B cell (primary cell): ENCODE data around the gene PSRC1. TPM values are rescaled to one million over a fixed set of nuclear protein-coding genes. Genes with fewer than 3 reads are reported as not detected.

Experiments used
- ATAC-seq: fragments of 200-7000 bp; cut with Tn5 transposase; one replicate; pipeline ENCODE4 v1.10.0; 2021; ENCODE audit warnings: low read depth, mild to moderate bottlenecking, moderate number of reproducible peaks, moderate library complexity
- CTCF ChIA-PET: fragments of 350-600 bp; sonication (Branson Sonifier 250); formaldehyde crosslinking; loops from one replicate; lab custom pipeline; 2021; ENCODE audit warnings: antibody characterized with exemption, inconsistent platforms; lab: Charles Lee
- POLR2A ChIA-PET: fragments of 350-600 bp; sonication (Branson Sonifier 250); formaldehyde crosslinking; loops from one replicate; lab custom pipeline; 2021; ENCODE audit warnings: antibody characterized with exemption; lab: Charles Lee
- DNase-seq: peaks from one replicate; pipeline ENCODE4 v3.0.0; 2013
- H2AFZ ChIP-seq: 2 replicates; pipeline ENCODE4 v1.6.1; 2012; ENCODE audit warnings: mild to moderate bottlenecking, low read depth, low read length; ENCODE audit not compliant: insufficient read depth, poor library complexity, severe bottlenecking
- H3K27ac ChIP-seq, 2 donors: 1 replicate in 1 of 2; 2 replicates in 1 of 2; pipeline ENCODE4 v1.5.1; 2012 to 2013; ENCODE audit warnings: low read length in 2 of 2, mild to moderate bottlenecking in 2 of 2, moderate library complexity in 1 of 2
- H3K27me3 ChIP-seq, 4 experiments: fragments of 200-600 bp in 1 of 4; sonication (generic) in 1 of 4; replicated peaks in 1 of 4; 1 replicate in 2 of 4; 2 replicates in 2 of 4; pipeline versions ENCODE4 v1.6.1 to v1.7.0; 2013 to 2016; ENCODE audit warnings: low read length in 3 of 4, mild to moderate bottlenecking in 2 of 4, mixed read lengths in 1 of 4, moderate library complexity in 1 of 4; ENCODE audit not compliant: insufficient read depth in 4 of 4, control insufficient read depth in 3 of 4; ENCODE audit errors: control extremely low read depth in 1 of 4
- H3K36me3 ChIP-seq, 2 experiments: replicated peaks in 1 of 2; 1 replicate in 1 of 2; 2 replicates in 1 of 2; pipeline versions ENCODE4 v1.6.1 to v1.7.1; 2013; ENCODE audit warnings: low read length in 1 of 2; ENCODE audit not compliant: insufficient read depth in 2 of 2, control insufficient read depth in 1 of 2; ENCODE audit errors: control extremely low read depth in 1 of 2, extremely low read depth in 1 of 2
- H3K4me1 ChIP-seq, 2 donors: fragments of 200-600 bp in 1 of 2; sonication (generic) in 1 of 2; 1 replicate in 1 of 2; 2 replicates in 1 of 2; pipeline versions ENCODE4 v1.5.1 to v1.6.1; 2013 to 2017; ENCODE audit warnings: low read length in 2 of 2; ENCODE audit not compliant: control insufficient read depth in 2 of 2, insufficient read depth in 2 of 2
- H3K4me2 ChIP-seq: replicated peaks from 2 replicates; pipeline ENCODE3; 2012; ENCODE audit warnings: mild to moderate bottlenecking, low read depth, low read length; ENCODE audit not compliant: poor library complexity, severe bottlenecking
- H3K4me3 ChIP-seq, 5 experiments: fragments of 200-600 bp in 1 of 5; sonication (generic) in 1 of 5; 1 replicate in 3 of 5; 2 replicates in 2 of 5; pipeline versions ENCODE4 v1.5.1 to v1.7.0; 2011 to 2016; ENCODE audit warnings: low read length in 4 of 5, mild to moderate bottlenecking in 4 of 5, low read depth in 2 of 5, control low read depth in 1 of 5, moderate library complexity in 1 of 5; ENCODE audit not compliant: insufficient read depth in 1 of 5; ENCODE audit errors: control extremely low read depth in 1 of 5, extremely low read depth in 1 of 5
- H3K79me2 ChIP-seq: fragments of 200-600 bp; sonication (generic); one replicate; pipeline ENCODE4 v1.6.0; 2016; ENCODE audit warnings: low read length; ENCODE audit not compliant: control insufficient read depth, insufficient read depth
- H3K9ac ChIP-seq: fragments of 200-600 bp; sonication (generic); 2 replicates; pipeline ENCODE4 v1.6.1; 2017; ENCODE audit warnings: mild to moderate bottlenecking, low read length, moderate library complexity
- H3K9me3 ChIP-seq, 3 donors: one replicate each; pipeline versions ENCODE4 v1.6.1 to v1.7.1; 2013; ENCODE audit warnings: low read length in 2 of 3; ENCODE audit not compliant: control insufficient read depth in 2 of 3, insufficient read depth in 1 of 3; ENCODE audit errors: control extremely low read depth in 1 of 3
- H4K20me1 ChIP-seq: 2 replicates; pipeline ENCODE4 v1.6.0; 2012; ENCODE audit warnings: mild to moderate bottlenecking, low read length; ENCODE audit not compliant: insufficient read depth, control insufficient read depth, poor library complexity, severe bottlenecking
- H3K27ac Mint-ChIP-seq: one replicate; pipeline ENCODE4 v1.8.0; 2021; ENCODE audit warnings: mixed read lengths
- H3K27me3 Mint-ChIP-seq: one replicate; pipeline ENCODE4 v1.8.0; 2021; ENCODE audit warnings: mixed read lengths
- H3K4me1 Mint-ChIP-seq: one replicate; pipeline ENCODE4 v1.8.0; 2021; ENCODE audit warnings: mixed read lengths
- H3K4me3 Mint-ChIP-seq: one replicate; pipeline ENCODE4 v1.8.0; 2021; ENCODE audit warnings: mixed read lengths
- H3K9me3 Mint-ChIP-seq: one replicate; pipeline ENCODE4 v1.8.0; 2022; ENCODE audit warnings: mixed read lengths; ENCODE audit not compliant: insufficient read depth
- EZH2 ChIP-seq: IDR thresholded peaks from 2 replicates; pipeline ENCODE4 v1.6.1; 2012; ENCODE audit warnings: borderline replicate concordance, low read depth, mild to moderate bottlenecking, moderate library complexity, low read length; ENCODE audit not compliant: insufficient read depth, poor library complexity, severe bottlenecking
- WGBS: methylation state at CpG from one replicate; pipeline ENCODE4 v1.1.5; 2013; ENCODE audit warnings: missing lambda C conversion rate; ENCODE audit not compliant: insufficient coverage; 5-methylcytosine and 5-hydroxymethylcytosine counted together
- intact Hi-C: fragments of 100-400 bp; cut with micrococcal nuclease; formaldehyde crosslinking; loops from one replicate; pipeline ENCODE4 v1.10.0; 2022
- polyA plus RNA-seq: library from polyadenylated mRNA; depleted of rRNA; stranded (reverse); fragments of >200 nt; gene quantifications from 2 replicates; pipeline ENCODE4 v1.2.3, GENCODE V29; 2012
- total RNA-seq, 2 donors: library from RNA; stranded (reverse); fragments of 120-200 nt in 1 of 2; gene quantifications; 1 replicate in 1 of 2; 2 replicates in 1 of 2; pipeline versions ENCODE4 v1.2.3 to v1.2.4, GENCODE V29; 2013 to 2022
- TF ChIP-seq, protein P1 (sequence below): fragments of 200-600 bp; IDR thresholded peaks from one replicate; pipeline ENCODE4 v1.8.0; 2022; ENCODE audit warnings: antibody characterized with exemption, mild to moderate bottlenecking

Gene PSRC1
- total and polyA plus RNA-seq, 2 donors (not counting 1 experiment from before 2014, with no cell fraction given) = 0.25 TPM; not detected in 1

DNA sequence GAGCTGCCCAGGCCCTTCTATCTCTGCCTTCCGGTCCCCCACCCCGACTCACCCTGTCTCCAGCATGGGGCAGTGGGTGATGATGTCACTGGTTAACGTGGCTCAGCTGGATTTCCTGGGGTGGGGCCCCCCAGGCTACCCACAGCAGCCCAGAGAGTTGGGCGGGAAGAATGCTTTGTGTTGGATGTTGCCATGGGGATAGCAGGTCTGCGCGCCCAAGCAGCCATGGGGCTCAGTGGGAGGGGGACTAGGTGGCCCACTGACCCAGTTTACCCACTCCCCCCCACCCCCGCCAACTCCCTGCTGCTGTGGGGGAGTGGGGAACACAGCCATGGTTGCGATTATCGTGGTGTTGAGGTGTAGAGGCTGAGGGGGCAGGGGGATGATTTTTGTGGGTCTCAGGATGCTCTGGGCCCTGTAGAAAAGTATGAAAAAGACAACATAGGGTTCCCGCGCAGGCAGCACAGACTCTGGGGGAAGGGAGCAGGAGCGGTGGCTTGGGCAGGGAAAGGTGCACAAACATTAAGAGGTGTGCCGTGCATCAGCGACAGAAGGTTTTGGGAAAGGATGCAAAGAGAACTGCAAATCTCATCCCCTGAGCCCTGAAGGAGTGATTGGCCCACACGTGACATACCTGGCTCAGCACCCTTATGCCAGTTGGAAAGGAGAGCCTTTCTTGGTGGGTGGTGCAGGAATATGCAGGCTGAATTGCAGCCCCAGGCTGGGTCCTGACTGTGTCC lies 25.1 kb downstream of the PSRC1 start:
- Histone ChIP-seq H3K27me3 (peaks cover 0 to 3% (median 0%) of the 10 kb centered on the region in 4 experiments), H3K4me1 (peaks cover 0 to 11% of the 10 kb centered on the region in 2 donors), H3K9ac (no peak overlapping the region), H3K9me3 (peaks cover 0 to 4% (median 0%) of the 10 kb centered on the region in 3 donors), H3K27ac (no peak overlapping the region), H3K4me2 (no peak overlapping the region), H2AFZ (no peak overlapping the region), H4K20me1 (no peaks in the 10 kb centered on the region), H3K79me2 (no peaks in the 10 kb centered on the region), H3K4me3 (no peak overlapping the region), H3K36me3 (no peaks in the 10 kb centered on the region)
- intact Hi-C loops = no loop called here
- CTCF ChIA-PET = interaction anchor here (0.9 kb wide), 1 partner anchor 142 kb away, joined by 5 read pairs; no protein-coding TSS in a partner anchor
- no peak for DNase-seq
- Mint-ChIP-seq H3K9me3 (no peaks in the 10 kb centered on the region), H3K27ac (no peak overlapping the region), H3K27me3 (peaks cover 4% of the 10 kb centered on the region), H3K4me1 (peaks cover 7% of the 10 kb centered on the region), H3K4me3 (no peak overlapping the region)
- POLR2A ChIA-PET = no interaction called here
- no peak for ATAC-seq
- TF ChIP-seq, protein P1, sequence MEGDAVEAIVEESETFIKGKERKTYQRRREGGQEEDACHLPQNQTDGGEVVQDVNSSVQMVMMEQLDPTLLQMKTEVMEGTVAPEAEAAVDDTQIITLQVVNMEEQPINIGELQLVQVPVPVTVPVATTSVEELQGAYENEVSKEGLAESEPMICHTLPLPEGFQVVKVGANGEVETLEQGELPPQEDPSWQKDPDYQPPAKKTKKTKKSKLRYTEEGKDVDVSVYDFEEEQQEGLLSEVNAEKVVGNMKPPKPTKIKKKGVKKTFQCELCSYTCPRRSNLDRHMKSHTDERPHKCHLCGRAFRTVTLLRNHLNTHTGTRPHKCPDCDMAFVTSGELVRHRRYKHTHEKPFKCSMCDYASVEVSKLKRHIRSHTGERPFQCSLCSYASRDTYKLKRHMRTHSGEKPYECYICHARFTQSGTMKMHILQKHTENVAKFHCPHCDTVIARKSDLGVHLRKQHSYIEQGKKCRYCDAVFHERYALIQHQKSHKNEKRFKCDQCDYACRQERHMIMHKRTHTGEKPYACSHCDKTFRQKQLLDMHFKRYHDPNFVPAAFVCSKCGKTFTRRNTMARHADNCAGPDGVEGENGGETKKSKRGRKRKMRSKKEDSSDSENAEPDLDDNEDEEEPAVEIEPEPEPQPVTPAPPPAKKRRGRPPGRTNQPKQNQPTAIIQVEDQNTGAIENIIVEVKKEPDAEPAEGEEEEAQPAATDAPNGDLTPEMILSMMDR = no peak
- no peak for TF ChIP-seq EZH2
- WGBS = 98% methylated on average over 5 of the region's 15 CpGs
